Neural cell (in vitro differentiated cells): Measurements from ENCODE around the gene PFN2.

Source experiments
- EP300 ChIP-seq: fragments of 450-650 bp; conservative IDR thresholded peaks from 2 replicates; pipeline ENCODE4 v1.6.1; 2014; ENCODE audit warnings: antibody characterized with exemption, mild to moderate bottlenecking, moderate library complexity; ENCODE audit not compliant: poor library complexity, severe bottlenecking
- EZH2 ChIP-seq: fragments of 200-600, 300-800 bp; shearing (Covaris generic), sonication (generic); IDR thresholded peaks from 2 replicates; pipeline ENCODE4 v1.6.1; 2014; ENCODE audit warnings: antibody characterized with exemption, low read length, borderline replicate concordance, mild to moderate bottlenecking; ENCODE audit not compliant: insufficient read depth, poor library complexity, severe bottlenecking
- MXI1 ChIP-seq: fragments of 450-650 bp; conservative IDR thresholded peaks from 2 replicates; pipeline ENCODE4 v1.6.1; 2014; ENCODE audit warnings: antibody characterized with exemption, mild to moderate bottlenecking; ENCODE audit not compliant: poor library complexity, severe bottlenecking
- POLR2AphosphoS5 ChIP-seq: IDR thresholded peaks from 2 replicates; pipeline ENCODE4 v1.6.1; 2012
- RAD21 ChIP-seq: fragments of 450-650 bp; conservative IDR thresholded peaks from 2 replicates; pipeline ENCODE4 v1.6.1; 2014; ENCODE audit warnings: antibody characterized with exemption, mild to moderate bottlenecking, moderate library complexity
- SMC3 ChIP-seq: fragments of 450-650 bp; conservative IDR thresholded peaks from 2 replicates; pipeline ENCODE4 v1.6.1; 2014; ENCODE audit warnings: antibody characterized with exemption, mild to moderate bottlenecking, moderate library complexity; ENCODE audit not compliant: poor library complexity
- TAF1 ChIP-seq: IDR thresholded peaks from 2 replicates; pipeline ENCODE4 v1.6.1; 2012; ENCODE audit warnings: low read depth
- TF ChIP-seq, protein P1 (sequence below): fragments of 450-650 bp; IDR thresholded peaks from 2 replicates; pipeline ENCODE4 v1.5.1; 2014; ENCODE audit warnings: antibody characterized with exemption, mild to moderate bottlenecking, moderate library complexity; ENCODE audit not compliant: poor library complexity, severe bottlenecking
- TF ChIP-seq, protein P2 (sequence below): IDR thresholded peaks from 2 replicates; pipeline ENCODE4 v1.6.1; 2012; ENCODE audit warnings: borderline replicate concordance

DNA sequence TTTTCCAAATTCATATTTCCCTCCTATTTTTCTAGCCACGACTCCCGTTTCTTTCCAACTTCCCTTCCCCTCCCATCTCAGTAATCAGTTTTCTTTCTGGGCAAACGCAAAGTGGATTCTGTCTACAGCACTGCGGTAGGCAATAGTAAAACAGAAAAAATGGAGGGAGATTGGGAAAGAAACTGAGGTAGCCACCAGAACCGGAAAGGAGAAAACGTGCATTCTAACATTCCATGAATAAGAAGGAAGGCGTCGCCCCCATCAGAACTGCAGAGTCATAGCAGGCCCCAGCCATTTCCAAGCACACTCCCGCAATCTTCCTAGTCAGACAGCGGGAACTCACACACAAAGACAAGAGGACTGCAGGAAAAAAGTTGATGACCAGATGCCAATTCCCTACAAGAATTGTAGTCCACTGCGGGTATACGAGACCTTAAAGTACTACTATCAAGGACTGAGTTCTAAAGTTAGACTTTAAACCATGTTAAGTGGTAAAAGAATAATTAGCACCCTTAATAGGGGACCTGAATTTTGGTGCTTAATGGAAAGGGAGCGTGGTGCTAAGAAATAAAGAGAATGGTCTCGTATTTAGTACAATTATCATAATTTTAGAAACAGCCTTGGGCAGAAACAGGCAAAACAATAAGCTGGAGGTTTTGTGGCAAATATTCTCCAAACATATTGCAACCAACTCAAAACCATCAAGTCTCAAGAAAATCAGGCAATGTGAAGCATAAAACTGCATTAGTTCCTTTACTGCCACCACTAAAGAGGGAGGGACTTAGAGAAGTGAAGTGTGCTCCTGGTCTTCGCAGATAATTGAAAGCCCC lies 1.4 kb downstream of the PFN2 start:
- TF ChIP-seq SMC3 (peak; percentile 45), MXI1 (peak; percentile 81), POLR2AphosphoS5 (peak; percentile 31), EP300 (no peak), TAF1 (no peak), EZH2 (no peak), RAD21 (peak; percentile 54)
- TF ChIP-seq, protein P1, sequence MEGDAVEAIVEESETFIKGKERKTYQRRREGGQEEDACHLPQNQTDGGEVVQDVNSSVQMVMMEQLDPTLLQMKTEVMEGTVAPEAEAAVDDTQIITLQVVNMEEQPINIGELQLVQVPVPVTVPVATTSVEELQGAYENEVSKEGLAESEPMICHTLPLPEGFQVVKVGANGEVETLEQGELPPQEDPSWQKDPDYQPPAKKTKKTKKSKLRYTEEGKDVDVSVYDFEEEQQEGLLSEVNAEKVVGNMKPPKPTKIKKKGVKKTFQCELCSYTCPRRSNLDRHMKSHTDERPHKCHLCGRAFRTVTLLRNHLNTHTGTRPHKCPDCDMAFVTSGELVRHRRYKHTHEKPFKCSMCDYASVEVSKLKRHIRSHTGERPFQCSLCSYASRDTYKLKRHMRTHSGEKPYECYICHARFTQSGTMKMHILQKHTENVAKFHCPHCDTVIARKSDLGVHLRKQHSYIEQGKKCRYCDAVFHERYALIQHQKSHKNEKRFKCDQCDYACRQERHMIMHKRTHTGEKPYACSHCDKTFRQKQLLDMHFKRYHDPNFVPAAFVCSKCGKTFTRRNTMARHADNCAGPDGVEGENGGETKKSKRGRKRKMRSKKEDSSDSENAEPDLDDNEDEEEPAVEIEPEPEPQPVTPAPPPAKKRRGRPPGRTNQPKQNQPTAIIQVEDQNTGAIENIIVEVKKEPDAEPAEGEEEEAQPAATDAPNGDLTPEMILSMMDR: peak; percentile 52
- TF ChIP-seq, protein P2, sequence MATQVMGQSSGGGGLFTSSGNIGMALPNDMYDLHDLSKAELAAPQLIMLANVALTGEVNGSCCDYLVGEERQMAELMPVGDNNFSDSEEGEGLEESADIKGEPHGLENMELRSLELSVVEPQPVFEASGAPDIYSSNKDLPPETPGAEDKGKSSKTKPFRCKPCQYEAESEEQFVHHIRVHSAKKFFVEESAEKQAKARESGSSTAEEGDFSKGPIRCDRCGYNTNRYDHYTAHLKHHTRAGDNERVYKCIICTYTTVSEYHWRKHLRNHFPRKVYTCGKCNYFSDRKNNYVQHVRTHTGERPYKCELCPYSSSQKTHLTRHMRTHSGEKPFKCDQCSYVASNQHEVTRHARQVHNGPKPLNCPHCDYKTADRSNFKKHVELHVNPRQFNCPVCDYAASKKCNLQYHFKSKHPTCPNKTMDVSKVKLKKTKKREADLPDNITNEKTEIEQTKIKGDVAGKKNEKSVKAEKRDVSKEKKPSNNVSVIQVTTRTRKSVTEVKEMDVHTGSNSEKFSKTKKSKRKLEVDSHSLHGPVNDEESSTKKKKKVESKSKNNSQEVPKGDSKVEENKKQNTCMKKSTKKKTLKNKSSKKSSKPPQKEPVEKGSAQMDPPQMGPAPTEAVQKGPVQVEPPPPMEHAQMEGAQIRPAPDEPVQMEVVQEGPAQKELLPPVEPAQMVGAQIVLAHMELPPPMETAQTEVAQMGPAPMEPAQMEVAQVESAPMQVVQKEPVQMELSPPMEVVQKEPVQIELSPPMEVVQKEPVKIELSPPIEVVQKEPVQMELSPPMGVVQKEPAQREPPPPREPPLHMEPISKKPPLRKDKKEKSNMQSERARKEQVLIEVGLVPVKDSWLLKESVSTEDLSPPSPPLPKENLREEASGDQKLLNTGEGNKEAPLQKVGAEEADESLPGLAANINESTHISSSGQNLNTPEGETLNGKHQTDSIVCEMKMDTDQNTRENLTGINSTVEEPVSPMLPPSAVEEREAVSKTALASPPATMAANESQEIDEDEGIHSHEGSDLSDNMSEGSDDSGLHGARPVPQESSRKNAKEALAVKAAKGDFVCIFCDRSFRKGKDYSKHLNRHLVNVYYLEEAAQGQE: peak; percentile 34
